GM12873 (cell line): ENCODE results near the gene PLA2G4A.

Source experiments
- CTCF ChIP-seq: IDR thresholded peaks from 2 replicates; pipeline ENCODE4 v1.5.1; 2012; ENCODE audit warnings: low read depth, mild to moderate bottlenecking, moderate library complexity, low read length, control low read depth; ENCODE audit not compliant: insufficient read depth; ENCODE audit errors: missing control alignments

PLA2G4A gene

GRCh38 chr1:187032316-187032981 is 203.7 kb downstream of the PLA2G4A start:
- TF ChIP-seq CTCF = no peak

- TF ChIP-seq CTCF = no peak
These were observed 204.4 kb downstream of the PLA2G4A start for GRCh38 chr1:187032982-187033692.

- TF ChIP-seq CTCF = no peak
These were observed 205.1 kb downstream of the PLA2G4A start for GRCh38 chr1:187033693-187034390.

- no peak for TF ChIP-seq CTCF
These were observed 205.8 kb downstream of the PLA2G4A start for GRCh38 chr1:187034501-187034900.

GRCh38 chr1:187037973-187038553 is 209.3 kb downstream of the PLA2G4A start:
- no peak for TF ChIP-seq CTCF
